OCI-LY7 (cell line): ENCODE data around the gene ISG15.

Source experiments
- EZH2phosphoT487 ChIP-seq: fragments of 200-600 bp; sonication (generic); IDR thresholded peaks from 2 replicates; pipeline ENCODE4 v1.6.1; 2018; ENCODE audit warnings: low read depth, borderline replicate concordance, mild to moderate bottlenecking, mixed run types, antibody characterized with exemption, low read length, moderate library complexity, mixed read lengths
- TF ChIP-seq, protein P1 (sequence below): fragments of 200-600 bp; sonication (generic); conservative IDR thresholded peaks from 2 replicates; pipeline ENCODE4 v1.5.1; 2014; ENCODE audit warnings: mild to moderate bottlenecking, antibody characterized with exemption, low read length, moderate library complexity, mixed read lengths

DNA sequence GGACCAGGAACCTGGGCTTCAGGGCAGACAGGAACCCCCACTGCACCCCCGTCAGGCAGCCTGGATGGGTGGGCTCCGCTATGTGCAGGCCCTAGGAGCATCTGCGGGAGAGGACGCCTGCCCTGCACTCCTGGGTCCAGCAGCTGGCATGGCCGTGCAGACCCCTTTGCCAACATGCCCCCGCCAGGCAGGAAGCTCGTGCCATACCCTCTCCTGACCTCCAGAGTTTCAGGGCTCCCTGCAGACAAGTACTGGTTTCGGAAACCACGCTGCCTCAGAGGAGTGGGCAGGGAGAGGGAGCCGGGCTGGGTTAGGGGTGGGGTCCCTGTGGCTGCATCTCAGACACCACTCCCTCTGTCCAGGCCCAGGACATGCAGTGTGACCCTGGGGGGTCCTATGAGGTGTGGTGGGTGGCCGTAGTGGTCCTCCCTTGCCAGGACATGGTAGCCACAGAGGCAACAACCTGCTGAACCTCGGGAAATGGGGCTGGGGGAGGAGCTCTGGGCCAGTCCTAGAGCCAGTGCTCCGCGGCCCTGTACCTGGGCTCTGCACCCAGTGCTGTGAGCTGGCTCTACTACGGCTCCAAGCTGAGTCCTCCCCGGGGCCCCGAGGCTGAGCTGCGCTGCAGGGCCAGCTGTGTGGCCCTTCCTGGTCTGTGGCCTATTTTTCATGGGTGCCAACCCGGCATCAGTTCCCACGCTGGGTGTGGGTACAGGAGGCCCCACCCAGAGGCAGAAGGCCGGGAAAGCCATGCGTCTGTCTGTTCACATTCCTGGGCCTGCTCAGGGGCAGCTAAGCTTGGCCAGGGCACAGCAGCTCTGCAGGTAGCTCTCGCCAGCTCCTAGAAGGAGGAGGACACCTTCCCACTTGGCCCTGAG is 45.6 kb upstream of the ISG15 start:
- TF ChIP-seq, protein P1, sequence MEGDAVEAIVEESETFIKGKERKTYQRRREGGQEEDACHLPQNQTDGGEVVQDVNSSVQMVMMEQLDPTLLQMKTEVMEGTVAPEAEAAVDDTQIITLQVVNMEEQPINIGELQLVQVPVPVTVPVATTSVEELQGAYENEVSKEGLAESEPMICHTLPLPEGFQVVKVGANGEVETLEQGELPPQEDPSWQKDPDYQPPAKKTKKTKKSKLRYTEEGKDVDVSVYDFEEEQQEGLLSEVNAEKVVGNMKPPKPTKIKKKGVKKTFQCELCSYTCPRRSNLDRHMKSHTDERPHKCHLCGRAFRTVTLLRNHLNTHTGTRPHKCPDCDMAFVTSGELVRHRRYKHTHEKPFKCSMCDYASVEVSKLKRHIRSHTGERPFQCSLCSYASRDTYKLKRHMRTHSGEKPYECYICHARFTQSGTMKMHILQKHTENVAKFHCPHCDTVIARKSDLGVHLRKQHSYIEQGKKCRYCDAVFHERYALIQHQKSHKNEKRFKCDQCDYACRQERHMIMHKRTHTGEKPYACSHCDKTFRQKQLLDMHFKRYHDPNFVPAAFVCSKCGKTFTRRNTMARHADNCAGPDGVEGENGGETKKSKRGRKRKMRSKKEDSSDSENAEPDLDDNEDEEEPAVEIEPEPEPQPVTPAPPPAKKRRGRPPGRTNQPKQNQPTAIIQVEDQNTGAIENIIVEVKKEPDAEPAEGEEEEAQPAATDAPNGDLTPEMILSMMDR: no peak
- no peak for TF ChIP-seq EZH2phosphoT487
